Colonic mucosa (tissue), 4 donors: ENCODE data around the gene NGF. TPM values are rescaled to one million over a fixed set of nuclear protein-coding genes. Genes with fewer than 3 reads are reported as not detected.

Experiments
- DNase-seq: peaks from one replicate; pipeline ENCODE4 v3.0.0-alpha.2; 2020
- H3K27ac ChIP-seq: fragments of 200-600 bp; one replicate; pipeline ENCODE4 v1.8.0; 2021
- H3K27me3 ChIP-seq: fragments of 200-600 bp; one replicate; pipeline ENCODE4 v1.8.0; 2021
- H3K36me3 ChIP-seq: fragments of 200-600 bp; one replicate; pipeline ENCODE4 v1.8.0; 2021
- H3K4me1 ChIP-seq: fragments of 200-600 bp; one replicate; pipeline ENCODE4 v1.8.0; 2021; ENCODE audit warnings: mild to moderate bottlenecking
- H3K4me3 ChIP-seq: fragments of 200-600 bp; one replicate; pipeline ENCODE4 v1.8.0; 2021
- H3K9ac ChIP-seq, 2 donors: one replicate each; pipeline ENCODE4 v1.7.0; 2013; ENCODE audit warnings: control low read depth in 2 of 2, low read depth in 2 of 2, low read length in 2 of 2
- H3K9me3 ChIP-seq: fragments of 200-600 bp; one replicate; pipeline ENCODE4 v1.8.0; 2021
- CTCF ChIP-seq: fragments of 200-600 bp; IDR thresholded peaks from one replicate; pipeline ENCODE4 v1.8.0; 2022; ENCODE audit warnings: antibody characterized with exemption, mild to moderate bottlenecking
- intact Hi-C: fragments of 100-400 bp; cut with DNase I; formaldehyde crosslinking; loops from one replicate; pipeline ENCODE4 v1.14.1; 2022
- total RNA-seq, 2 donors: library from RNA; stranded (reverse); fragmentation: NEBNext Ultra II Directional in 1 of 2; extraction: Animal tissue kit (Norgen Biotek cat#: 25700) in 1 of 2; gene quantifications; one replicate each; pipeline ENCODE4 v1.2.1, GENCODE V29; 2021
- donor health status: healthy.
- donor health status: DM: no; HTN: no; CAD: no.
- donor health status: DM: no; HTN: no; CAD: no.

Gene NGF
- total RNA-seq, 2 donors from 2014 or later = 0.64 TPM; not detected in 1

GRCh38 chr1:115320377-115320776, 17.7 kb downstream of the NGF start:
- Histone ChIP-seq H3K9me3 (no peaks in the 10 kb centered on the region), H3K36me3 (no peaks in the 10 kb centered on the region), H3K4me3 (no peak overlapping the region), H3K27ac (no peak overlapping the region), H3K9ac (no peak overlapping the region), H3K4me1 (no peaks in the 10 kb centered on the region), H3K27me3 (no peaks in the 10 kb centered on the region)
- intact Hi-C loops = no loop called here
- no peak for DNase-seq
- no peak for TF ChIP-seq CTCF

GRCh38 chr1:115319706-115320105, 18.3 kb downstream of the NGF start:
- no peaks in the 10 kb centered on the region for H3K9me3 ChIP-seq
- no peaks in the 10 kb centered on the region for H3K27me3 ChIP-seq
- H3K4me1 ChIP-seq = no peaks in the 10 kb centered on the region
- no peak for TF ChIP-seq CTCF
- H3K27ac ChIP-seq = no peak overlapping the region
- H3K9ac ChIP-seq = no peak overlapping the region
- H3K4me3 ChIP-seq = no peak overlapping the region
- H3K36me3 ChIP-seq = no peaks in the 10 kb centered on the region
- no peak for DNase-seq
- intact Hi-C loops = no loop called here

GRCh38 chr1:115317101-115318012, 20.7 kb downstream of the NGF start:
- H3K27ac ChIP-seq = no peak overlapping the region
- H3K9me3 ChIP-seq = no peaks in the 10 kb centered on the region
- no peak for DNase-seq
- TF ChIP-seq CTCF = no peak
- intact Hi-C loops = no loop called here
- no peak overlapping the region for H3K4me3 ChIP-seq
- H3K36me3 ChIP-seq = no peaks in the 10 kb centered on the region
- H3K27me3 ChIP-seq = no peaks in the 10 kb centered on the region
- no peaks in the 10 kb centered on the region for H3K4me1 ChIP-seq
- no peak overlapping the region for H3K9ac ChIP-seq

- Histone ChIP-seq H3K36me3 (no peaks in the 10 kb centered on the region), H3K9me3 (no peaks in the 10 kb centered on the region), H3K4me1 (no peaks in the 10 kb centered on the region), H3K4me3 (no peak overlapping the region), H3K9ac (no peak overlapping the region), H3K27ac (no peak overlapping the region), H3K27me3 (no peaks in the 10 kb centered on the region)
- no peak for DNase-seq
- TF ChIP-seq CTCF = no peak
- intact Hi-C loops = no loop called here
These were observed 23.3 kb downstream of the NGF start for GRCh38 chr1:115314765-115315164.

GRCh38 chr1:115314092-115314491, 24.0 kb downstream of the NGF start:
- Histone ChIP-seq H3K9me3 (no peaks in the 10 kb centered on the region), H3K4me1 (no peaks in the 10 kb centered on the region), H3K36me3 (no peaks in the 10 kb centered on the region), H3K27me3 (no peaks in the 10 kb centered on the region), H3K9ac (no peak overlapping the region), H3K27ac (no peak overlapping the region), H3K4me3 (no peak overlapping the region)
- DNase-seq = no peak
- TF ChIP-seq CTCF = no peak
- intact Hi-C loops = no loop called here
